Esophagus muscularis mucosa (tissue), 4 donors: Measurements from ENCODE around the gene TSPAN2.

ENCODE experiments used
- EP300 ChIP-seq: sonication (generic); formaldehyde crosslinking; IDR thresholded peaks from one replicate; pipeline ENCODE4 v1.6.1; 2017; ENCODE audit warnings: antibody characterized with exemption
- POLR2A ChIP-seq: fragments of 450-650 bp; IDR thresholded peaks from one replicate; pipeline ENCODE4 v1.6.1; 2017; ENCODE audit warnings: antibody characterized with exemption, moderate library complexity, mild to moderate bottlenecking, low read depth
- POLR2AphosphoS5 ChIP-seq, 2 donors: sonication (generic); formaldehyde crosslinking; IDR thresholded peaks; one replicate each; pipeline ENCODE4 v1.6.1; 2017; ENCODE audit warnings: antibody characterized with exemption in 2 of 2
- TF ChIP-seq, protein P1 (sequence below), 3 experiments: fragments of 200-600 bp in 2 of 3; fragments of 450-650 bp in 1 of 3; sonication (generic) in 2 of 3; IDR thresholded peaks; one replicate each; pipeline ENCODE4 v1.5.1; 2017 to 2019; ENCODE audit warnings: antibody characterized with exemption in 3 of 3, mild to moderate bottlenecking in 2 of 3, moderate library complexity in 1 of 3

GRCh38 chr1:115090956-115091355 lies 1.7 kb upstream of the TSPAN2 start:
- TF ChIP-seq POLR2A (no peak), POLR2AphosphoS5 (IDR thresholded peaks at IDR 0.05) (no peak), EP300 (no peak)
- TF ChIP-seq, protein P1, sequence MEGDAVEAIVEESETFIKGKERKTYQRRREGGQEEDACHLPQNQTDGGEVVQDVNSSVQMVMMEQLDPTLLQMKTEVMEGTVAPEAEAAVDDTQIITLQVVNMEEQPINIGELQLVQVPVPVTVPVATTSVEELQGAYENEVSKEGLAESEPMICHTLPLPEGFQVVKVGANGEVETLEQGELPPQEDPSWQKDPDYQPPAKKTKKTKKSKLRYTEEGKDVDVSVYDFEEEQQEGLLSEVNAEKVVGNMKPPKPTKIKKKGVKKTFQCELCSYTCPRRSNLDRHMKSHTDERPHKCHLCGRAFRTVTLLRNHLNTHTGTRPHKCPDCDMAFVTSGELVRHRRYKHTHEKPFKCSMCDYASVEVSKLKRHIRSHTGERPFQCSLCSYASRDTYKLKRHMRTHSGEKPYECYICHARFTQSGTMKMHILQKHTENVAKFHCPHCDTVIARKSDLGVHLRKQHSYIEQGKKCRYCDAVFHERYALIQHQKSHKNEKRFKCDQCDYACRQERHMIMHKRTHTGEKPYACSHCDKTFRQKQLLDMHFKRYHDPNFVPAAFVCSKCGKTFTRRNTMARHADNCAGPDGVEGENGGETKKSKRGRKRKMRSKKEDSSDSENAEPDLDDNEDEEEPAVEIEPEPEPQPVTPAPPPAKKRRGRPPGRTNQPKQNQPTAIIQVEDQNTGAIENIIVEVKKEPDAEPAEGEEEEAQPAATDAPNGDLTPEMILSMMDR (IDR thresholded peaks at IDR 0.05): no peak
